Measurements from ENCODE around the gene CPNE4.

Gene CPNE4

DNA sequence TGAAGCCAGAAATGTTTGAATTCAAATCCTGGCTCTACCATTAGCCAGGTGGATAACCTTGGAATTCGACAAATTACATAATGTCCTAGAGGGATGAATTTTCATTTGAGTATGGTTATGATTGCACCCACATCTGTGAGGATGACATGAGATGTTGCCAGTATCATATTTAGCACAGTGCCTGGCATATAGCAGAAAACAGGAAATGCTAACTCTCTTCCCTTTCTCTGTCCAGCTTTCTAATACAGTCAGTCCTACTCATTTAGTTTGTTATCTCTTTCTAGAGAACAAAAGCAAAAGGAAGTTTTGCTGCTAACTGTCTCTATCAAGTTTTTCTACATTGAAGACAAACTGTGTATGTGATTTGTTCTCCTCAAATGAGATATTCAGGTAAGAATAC lies 231.7 kb downstream of the CPNE4 start:
- no peak for DNase-seq (ENCODE audit: low read depth in 4 of 4, low spot score in 1 of 4)

DNA sequence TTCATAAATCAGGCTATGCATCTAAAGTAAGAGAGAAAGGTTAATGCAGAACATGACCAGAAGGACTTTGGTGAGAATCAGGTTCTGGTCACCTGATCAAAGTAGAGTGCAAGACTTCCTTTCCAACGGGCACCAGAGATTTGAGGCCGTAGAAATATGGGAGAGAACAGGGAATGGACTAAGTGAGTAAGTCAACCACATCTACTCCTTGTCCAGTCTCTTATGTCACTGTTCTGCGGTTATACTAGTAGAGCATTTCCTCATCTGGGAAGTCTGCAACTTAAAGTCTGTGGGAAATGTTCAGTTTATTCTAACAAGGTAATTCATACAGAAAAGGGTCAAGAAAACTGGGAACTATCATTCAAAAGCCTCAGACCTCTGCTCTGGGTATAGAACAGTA lies 232.8 kb downstream of the CPNE4 start:
- no peak for DNase-seq (ENCODE audit: low read depth in 4 of 4, low spot score in 1 of 4)

DNA sequence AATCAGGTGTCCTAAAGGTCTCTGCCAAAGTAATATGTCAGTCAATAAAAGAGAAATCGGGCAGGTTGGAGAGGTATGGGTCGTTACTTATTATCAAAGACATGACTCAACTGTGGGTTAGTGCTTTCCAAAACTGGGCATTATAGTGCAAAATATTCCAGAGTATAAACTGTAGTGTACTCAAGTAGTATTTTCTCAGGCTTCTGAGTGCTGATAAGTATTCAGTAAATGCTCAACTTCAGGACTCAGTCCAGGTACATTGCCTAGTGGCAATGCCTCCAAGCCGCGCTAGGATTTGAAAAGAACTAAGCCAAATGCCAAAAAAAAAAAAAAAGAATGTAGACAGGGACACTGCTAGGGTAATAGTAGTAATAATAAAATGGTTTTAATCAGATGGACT lies 233.2 kb downstream of the CPNE4 start:
- DNase-seq (ENCODE audit: low read depth in 4 of 4, low spot score in 1 of 4), result no peak

DNA sequence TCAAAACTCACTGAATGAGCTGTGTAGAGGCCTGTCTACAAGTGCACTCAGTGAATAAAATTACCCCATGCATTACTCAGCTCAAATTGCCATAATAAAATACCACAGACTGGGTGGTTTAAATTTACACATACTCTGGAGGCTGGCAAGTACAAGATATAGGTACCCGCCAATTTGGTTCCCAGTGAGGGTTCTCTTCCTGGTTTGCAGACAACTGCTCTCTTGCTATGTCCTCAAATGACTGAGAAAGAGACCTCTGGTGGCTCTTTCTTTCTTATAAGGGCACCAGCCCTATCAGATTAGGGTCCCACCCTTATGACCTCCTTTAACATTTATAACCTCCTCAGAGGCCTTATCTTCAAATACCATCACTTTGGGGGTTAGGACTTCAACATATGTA lies 237.0 kb downstream of the CPNE4 start:
- no peak for DNase-seq (ENCODE audit: low read depth in 4 of 4, low spot score in 1 of 4)

DNA sequence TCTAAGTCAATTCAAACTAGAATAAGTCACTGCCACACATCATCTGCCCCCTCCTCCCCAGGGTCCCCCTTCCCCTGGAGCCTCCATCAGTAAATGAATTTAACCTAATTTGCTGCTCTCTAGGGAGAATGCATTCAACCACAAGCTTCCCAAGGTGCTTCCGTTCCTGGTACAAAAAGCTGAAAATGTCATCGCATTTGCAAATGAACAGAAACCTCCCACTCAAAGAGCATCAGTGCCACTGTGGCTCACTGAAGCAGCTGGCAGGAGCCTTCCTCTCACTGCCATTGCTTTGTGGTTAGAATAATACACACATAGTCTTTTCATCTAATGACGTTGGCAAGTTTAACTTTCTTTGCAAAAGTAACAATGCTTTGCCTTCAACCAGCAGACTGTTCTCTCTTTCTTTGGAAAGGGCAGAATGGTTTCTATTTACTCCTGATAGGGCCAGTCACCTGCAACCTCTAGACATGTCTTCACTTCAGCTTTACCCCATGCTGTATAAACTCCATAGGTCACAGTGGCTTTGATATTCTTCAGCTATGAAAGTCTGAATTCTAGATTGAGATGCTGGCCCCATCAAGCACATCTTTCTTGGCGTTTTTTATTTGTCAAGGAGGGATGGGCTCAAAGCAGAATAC lies 238.1 kb downstream of the CPNE4 start:
- no peak for DNase-seq (ENCODE audit: low read depth in 4 of 4, low spot score in 1 of 4)

DNA sequence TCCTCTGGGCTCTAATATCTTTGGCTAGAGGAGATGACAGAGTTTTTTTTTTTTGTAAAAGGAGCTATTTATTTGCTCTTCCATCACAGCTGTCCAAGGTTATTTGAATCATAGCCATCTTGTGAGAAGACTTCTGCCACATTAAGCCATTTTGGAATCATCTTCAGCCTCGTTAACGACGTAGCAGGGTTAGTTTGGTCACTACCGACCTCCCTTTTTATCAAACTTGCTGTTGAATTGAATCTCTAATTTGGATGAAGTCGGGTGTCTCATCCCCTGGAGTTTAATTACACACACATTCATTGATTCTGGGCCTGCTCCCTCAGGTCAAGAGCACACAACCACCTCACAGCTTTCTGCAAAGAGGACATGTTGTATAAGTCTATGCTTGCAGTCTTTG lies 238.7 kb downstream of the CPNE4 start:
- DNase-seq (ENCODE audit: low read depth in 4 of 4, low spot score in 1 of 4), result no peak

DNA sequence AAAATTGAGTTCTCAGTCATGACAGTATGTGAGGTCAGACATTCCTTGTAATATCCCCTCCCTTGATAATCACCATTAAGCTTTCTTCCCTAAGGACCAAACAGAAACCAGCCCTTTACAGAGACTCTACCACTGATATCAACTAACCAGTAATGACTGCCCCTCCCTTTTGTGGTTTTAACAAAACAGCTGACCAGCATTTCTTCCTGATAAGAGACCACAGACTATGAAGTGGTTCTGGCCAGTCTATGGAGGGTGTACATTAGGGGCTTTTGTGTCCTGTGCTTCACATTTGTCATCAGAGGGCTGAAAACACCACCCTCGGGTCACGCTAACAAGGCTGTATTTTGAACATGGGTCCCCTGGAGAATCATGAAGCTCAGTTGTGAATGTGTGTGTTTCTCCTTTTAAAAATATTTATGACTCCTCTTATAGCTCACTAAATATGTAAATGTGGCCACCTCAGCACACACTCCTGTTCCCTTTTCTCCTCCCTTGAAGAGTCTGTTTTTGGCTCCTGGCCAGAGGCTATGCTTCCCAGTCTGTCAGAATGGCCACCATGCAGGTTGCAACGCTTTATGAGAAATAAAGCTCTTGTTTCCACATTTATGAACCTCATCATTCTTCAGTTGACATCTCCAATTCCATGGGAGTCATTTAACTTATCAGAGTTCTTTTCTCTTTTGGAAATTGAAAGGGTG lies 239.3 kb downstream of the CPNE4 start:
- DNase-seq (ENCODE audit: low read depth in 4 of 4, low spot score in 1 of 4), result no peak

DNA sequence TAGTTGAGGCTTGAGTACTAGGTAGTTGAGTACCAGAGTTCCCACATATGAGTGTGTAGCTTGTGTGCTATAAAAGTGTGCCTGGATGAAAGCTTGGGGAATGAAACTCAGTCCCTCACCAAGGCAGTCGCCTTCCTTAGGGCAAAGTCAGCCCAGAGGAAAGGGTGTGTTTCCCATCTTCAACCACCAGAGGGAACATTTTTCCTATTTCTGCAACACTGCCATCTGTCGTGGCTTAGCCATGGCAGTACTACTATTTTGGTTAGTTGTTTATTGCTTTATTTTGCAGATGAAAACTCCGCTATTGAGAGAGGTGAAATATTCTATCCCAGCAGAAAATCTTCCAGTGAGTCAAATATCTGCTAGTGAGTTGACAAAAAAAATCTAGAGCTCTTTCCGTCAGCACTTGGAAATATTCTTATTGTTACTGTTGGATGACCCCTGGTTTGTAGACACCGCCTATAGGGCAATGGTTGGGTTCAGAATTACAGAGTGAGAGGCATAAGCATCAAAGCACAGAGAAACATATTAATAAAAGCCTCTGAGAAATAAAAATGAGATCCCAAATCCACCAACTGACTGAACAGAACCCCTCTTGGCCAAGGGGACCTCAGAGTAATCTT lies 239.9 kb downstream of the CPNE4 start:
- peak in 1 of 4 experiments; percentile 1 for DNase-seq (ENCODE audit: low read depth in 4 of 4, low spot score in 1 of 4)

DNA sequence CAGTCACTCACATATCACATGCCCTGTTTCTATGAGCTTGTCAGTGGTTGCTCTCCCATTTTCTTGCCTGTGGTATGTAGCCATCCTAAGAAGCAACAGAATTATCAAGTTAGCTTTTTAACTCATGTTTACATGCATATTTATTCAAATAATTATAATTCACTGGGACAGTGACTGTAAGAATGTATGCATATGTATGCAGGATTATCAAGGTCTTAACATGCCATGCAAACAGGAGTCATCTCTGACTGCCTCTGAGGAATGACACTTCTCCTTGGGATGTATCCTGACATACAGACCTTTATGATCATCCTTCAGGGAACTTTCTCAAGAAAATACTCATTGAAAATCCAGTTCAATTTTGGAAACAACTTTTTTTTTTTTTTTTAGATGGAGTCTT lies 240.9 kb downstream of the CPNE4 start:
- DNase-seq (ENCODE audit: low read depth in 4 of 4, low spot score in 1 of 4), result no peak

DNA sequence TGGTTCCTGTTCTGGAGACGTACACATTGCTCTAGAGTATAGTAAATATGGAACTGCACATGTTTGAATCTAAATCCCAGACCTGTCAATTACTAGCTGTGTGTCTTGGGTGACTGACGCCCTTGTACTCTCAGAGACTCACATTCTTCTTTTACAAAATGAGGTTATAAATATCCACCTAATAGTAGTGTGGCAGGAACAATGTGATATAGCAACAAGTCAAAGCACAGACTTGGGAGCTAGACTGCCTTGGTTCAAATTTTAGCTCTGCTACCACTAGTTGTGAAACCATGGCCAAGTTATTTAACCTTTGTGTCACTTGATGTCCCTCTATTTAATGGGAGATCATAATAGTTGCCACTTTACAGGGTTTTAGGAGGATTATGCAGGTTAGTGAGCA lies 245.6 kb downstream of the CPNE4 start:
- no peak for DNase-seq (ENCODE audit: low read depth in 4 of 4, low spot score in 1 of 4)

DNA sequence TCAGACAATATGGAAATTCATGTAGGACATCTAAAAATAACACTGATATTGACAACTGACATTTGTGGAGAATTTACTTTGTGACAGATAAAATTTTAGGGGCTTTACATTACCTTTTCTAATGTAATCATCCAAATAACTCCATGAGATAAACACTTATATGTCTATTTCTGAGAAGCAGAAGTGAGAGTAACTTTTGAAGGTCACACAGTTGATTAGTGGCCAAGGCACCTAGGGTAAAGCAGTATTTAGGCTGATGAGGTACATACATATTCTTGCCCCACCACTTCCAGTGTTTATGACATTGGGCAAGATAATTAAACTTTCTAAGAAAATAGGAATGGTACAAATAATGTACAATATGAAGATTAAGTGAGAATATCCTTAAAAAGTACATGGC lies 248.4 kb downstream of the CPNE4 start:
- no peak for DNase-seq (ENCODE audit: low read depth in 4 of 4, low spot score in 1 of 4)

DNA sequence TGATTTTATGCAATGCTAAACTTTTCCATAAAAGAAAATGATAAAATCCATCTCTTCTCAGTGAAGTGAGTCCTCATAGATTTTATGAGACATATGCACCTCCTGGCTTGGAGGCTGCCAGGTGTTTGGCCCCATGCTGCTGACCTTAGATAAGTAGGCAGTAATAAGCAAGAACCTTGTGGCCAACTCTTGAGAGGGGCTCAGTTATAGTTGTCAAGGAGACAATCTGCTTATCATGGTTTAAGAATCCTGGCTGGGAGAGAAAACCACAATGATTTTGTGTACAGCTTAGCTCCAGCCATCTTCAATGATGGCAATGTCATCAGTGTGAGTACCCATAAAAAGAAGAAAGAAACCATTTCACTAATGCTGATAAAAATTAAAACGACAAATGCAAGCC lies 252.1 kb downstream of the CPNE4 start:
- DNase-seq (ENCODE audit: low read depth in 4 of 4, low spot score in 1 of 4), result no peak

DNA sequence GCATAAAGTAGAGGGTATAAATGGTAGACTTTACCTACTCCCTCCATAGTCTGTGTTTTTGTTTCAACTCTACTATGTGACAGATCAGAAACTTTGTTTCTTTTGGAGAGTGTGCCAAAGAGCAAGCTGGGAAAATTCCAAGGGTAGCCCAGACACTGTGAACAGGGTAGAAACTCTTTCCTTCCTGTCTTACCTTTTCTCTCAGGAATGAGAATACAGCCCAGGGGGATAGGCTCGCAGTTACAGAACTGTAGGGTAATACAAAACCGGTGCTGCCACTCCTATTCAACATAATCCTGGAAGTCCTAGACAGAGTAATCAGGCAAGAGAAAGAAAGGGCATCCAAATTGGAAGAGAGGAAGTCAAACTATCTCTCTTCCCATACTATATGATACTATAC lies 256.3 kb downstream of the CPNE4 start:
- DNase-seq (ENCODE audit: low read depth in 4 of 4, low spot score in 1 of 4), result no peak

DNA sequence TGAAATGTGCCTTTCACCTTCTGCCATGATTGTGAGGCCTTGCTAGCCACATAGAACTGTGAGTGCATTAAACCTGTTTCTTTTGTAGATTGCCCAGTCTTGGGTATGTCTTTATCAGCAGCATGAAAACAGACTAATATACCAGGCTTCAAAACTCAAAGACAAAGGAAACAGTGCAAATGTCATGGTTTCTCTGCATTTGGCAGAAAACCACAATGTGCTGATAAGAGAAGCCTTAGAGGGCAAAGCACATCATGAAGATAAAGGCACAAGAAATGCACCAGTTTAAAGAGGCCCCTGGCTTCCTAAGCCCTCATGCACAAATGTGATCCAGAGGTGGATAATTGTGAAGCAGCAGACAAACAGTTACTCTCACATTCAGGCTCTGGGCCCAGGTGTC lies 259.2 kb downstream of the CPNE4 start:
- no peak for DNase-seq (ENCODE audit: low read depth in 4 of 4, low spot score in 1 of 4)

DNA sequence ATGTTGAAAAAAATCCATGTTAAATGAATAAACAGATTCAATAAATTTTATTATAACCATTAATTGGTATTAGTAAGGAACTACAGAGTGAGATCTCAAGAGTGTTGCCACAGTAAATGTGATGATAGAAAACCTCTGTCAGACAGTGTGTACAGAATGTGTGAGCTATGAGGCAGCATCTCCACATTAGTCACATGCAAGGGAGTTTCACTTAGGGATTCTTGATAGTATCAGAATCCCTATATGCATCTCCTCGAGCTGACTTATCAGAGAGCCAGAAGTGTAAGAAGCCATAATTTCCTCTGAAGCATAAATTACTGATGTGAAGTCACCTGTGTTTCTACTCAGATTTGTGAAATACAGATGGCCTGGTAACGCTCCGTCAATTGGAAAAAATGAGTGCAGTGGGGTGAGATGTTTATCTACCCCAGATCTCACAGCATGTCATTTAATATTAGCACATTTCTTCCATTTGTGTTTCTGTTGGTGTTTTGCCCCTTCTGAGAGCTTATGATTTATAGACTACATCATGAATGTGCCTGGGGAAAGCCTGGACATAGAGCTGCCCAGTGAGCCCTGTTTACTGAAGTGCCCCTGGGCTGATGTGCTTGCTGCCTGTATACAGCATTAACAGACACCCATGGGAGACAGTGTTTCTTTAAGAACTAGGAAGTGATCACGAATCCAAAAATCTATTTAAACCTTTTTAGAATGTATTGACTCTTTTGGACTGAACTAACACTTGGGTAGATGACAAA lies 262.4 kb downstream of the CPNE4 start:
- no peak for DNase-seq (ENCODE audit: low read depth in 4 of 4, low spot score in 1 of 4)

DNA sequence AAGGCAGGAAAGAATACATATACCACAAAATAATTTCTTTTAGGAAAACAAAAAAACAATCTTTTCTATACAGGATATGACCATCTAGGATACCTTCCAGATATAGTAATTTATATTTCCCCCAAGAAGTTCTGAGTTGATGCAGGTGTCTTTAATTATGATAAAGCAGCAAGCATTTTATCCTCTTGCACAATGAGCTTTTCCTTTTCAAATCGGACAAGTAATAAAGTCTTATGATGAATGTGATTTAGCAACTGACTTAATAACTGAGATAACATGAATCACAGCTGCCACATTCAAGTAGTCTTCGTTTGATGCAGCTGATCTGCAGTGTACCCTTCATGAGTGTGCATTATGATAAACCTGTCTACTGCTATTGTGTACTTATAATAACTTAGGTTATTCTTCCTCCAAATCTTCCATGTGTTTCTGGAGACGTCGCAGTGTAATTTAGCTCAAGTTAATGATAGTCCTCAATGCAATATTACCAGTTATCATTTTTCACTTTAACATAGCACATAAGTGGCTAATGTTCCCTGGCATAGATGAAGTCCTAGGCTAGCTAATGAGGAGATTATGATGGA lies 271.7 kb downstream of the CPNE4 start:
- DNase-seq (ENCODE audit: low read depth in 4 of 4, low spot score in 1 of 4), result no peak

DNA sequence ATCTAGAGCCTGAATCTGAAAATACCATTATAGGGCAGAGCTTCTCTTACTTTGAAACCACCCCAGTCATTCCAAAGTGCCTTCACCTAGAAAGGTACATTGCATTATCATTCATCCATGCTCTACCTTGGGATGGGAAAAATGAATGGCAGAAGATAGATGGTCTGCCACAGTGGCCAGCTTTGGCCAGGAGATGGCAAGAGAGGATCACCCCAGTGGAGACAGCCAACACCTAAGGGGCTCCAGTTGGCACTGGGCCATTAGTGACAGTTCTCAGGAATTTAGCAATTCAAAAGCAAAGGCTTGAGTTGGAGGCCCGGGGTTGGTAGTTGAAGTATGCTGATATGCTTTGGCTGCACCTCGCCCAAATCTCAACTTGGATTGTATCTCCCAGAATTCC lies 278.4 kb downstream of the CPNE4 start:
- DNase-seq (ENCODE audit: low read depth in 4 of 4, low spot score in 1 of 4), result no peak

DNA sequence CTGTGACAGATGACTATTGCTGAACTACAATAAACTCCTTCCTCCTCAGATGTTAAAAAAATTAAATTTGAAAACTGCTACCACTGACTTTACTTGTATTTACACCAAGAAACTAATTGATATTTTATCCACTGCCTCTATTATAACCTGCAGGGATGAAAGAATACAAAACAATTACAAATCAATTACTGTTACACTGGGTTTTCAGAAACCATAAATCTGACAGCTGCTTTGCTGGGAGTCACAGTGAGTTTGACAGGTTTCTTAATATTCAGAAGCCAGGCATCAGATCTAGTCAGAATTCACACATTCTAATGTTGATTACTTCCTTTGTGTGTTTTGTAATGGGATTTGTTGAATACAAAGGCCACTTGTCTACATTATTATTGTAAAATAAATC lies 279.4 kb downstream of the CPNE4 start:
- no peak for DNase-seq (ENCODE audit: low read depth in 4 of 4, low spot score in 1 of 4)

DNA sequence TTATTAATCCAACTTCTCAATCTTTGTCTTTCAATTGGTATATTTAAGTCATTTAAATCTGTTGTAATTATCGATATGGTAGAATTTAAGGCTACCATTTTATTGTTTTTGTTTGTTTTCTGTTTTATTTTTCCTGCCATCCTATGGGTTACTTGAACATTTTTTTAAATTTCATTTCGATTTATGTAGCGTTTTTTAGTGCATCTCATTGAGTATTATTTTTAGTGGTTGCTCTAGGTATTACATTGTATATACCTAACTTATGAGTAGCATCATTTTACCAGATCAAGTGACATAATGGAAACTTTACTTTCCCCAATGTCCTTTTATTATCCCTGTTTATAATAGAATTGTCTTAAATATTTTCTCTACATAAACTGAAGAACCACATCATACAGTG lies 284.6 kb downstream of the CPNE4 start:
- DNase-seq (ENCODE audit: low read depth in 4 of 4, low spot score in 1 of 4), result no peak

DNA sequence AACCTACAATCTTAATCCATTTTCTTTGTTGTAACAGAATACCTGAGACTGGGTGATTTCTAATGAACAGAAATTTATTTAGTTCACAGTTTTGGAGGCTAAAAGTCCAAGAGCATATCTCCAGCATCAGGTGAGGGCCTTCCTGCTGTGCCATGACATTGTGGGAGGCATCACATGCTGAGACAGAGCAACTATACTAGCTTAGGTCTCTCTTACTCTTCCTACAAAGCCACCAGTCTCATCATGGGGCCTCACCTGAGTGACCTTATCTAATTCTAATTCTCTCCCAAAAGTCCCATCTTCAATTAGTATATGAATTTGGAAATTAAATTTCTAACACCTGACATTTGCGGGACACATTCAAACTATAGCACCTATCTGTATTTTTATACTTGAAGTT lies 285.0 kb downstream of the CPNE4 start:
- no peak for DNase-seq (ENCODE audit: low read depth in 4 of 4, low spot score in 1 of 4)

DNA sequence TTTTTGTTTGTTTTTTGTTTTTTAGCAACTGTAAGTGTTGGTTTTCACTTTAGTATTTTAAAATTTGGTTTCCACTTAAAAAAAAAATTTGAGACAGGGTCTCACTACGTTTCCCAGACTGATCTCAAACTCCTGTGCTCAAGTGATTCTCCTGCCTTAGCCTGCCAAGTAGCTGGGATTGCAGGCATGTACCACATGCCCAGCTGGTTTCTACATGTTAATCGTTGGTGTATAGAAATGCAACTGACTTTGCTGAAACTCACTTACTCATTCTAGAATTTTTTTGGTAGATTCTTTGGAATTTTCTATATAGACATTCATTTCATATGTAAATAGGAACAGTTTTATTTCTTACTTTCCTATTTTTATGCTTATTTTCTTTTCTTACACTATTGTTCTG lies 287.3 kb downstream of the CPNE4 start:
- DNase-seq (ENCODE audit: low read depth in 4 of 4, low spot score in 1 of 4), result no peak

DNA sequence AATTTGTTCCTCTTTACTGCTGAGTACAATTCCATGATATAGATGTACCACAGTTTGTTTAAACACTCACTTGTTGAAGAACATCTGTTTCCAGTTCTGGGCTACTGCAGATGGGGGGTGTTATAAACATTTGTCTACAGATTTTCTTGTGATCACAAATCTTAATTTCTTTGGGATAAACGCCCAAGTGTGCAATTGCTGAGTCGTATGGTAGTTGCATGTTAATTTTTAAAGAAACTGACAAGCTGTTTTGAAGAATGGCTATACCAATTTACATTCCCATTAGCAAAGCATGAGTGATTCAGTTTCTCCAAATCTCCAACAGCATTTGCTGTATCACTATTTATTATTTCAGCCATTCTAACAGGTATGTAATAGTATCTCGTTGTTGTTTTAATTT lies 290.0 kb downstream of the CPNE4 start:
- DNase-seq (ENCODE audit: low read depth in 4 of 4, low spot score in 1 of 4), result no peak
